Measurements from ENCODE around the gene DMTF1. TPM values are rescaled to one million over a fixed set of nuclear protein-coding genes. Genes with fewer than 3 reads are reported as not detected.

The DMTF1 gene
- total RNA-seq, 1 donor from 2014 or later: 81.7 TPM

- Histone ChIP-seq H3K27ac (no peak overlapping the region), H3K27me3 (ENCODE audit: low read depth) (no peaks in the 10 kb centered on the region), H3K4me3 (no peak overlapping the region), H3K36me3 (peaks cover 100% of the 10 kb centered on the region), H3K4me1 (no peaks in the 10 kb centered on the region), H3K9me3 (no peaks in the 10 kb centered on the region)
- intact Hi-C loops (cut with DNase I): no loop called here
- TF ChIP-seq, protein P1, sequence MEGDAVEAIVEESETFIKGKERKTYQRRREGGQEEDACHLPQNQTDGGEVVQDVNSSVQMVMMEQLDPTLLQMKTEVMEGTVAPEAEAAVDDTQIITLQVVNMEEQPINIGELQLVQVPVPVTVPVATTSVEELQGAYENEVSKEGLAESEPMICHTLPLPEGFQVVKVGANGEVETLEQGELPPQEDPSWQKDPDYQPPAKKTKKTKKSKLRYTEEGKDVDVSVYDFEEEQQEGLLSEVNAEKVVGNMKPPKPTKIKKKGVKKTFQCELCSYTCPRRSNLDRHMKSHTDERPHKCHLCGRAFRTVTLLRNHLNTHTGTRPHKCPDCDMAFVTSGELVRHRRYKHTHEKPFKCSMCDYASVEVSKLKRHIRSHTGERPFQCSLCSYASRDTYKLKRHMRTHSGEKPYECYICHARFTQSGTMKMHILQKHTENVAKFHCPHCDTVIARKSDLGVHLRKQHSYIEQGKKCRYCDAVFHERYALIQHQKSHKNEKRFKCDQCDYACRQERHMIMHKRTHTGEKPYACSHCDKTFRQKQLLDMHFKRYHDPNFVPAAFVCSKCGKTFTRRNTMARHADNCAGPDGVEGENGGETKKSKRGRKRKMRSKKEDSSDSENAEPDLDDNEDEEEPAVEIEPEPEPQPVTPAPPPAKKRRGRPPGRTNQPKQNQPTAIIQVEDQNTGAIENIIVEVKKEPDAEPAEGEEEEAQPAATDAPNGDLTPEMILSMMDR (IDR thresholded peaks at IDR 0.05): no peak
- ATAC-seq (no peak), DNase-seq (no peak)
Observed at GRCh38 chr7:87170828-87171227, 18.6 kb downstream of the DMTF1 start.

GRCh38 chr7:87171282-87171934 lies 19.2 kb downstream of the DMTF1 start:
- no peaks in the 10 kb centered on the region for H3K4me1 ChIP-seq
- ATAC-seq (no peak), DNase-seq (no peak)
- H3K27me3 ChIP-seq (ENCODE audit: low read depth): no peaks in the 10 kb centered on the region
- no peaks in the 10 kb centered on the region for H3K9me3 ChIP-seq
- peaks cover 100% of the 10 kb centered on the region for H3K36me3 ChIP-seq
- intact Hi-C loops (cut with DNase I): no loop called here
- no peak overlapping the region for H3K27ac ChIP-seq
- TF ChIP-seq, protein P1 (IDR thresholded peaks at IDR 0.05): no peak
- no peak overlapping the region for H3K4me3 ChIP-seq

DNA sequence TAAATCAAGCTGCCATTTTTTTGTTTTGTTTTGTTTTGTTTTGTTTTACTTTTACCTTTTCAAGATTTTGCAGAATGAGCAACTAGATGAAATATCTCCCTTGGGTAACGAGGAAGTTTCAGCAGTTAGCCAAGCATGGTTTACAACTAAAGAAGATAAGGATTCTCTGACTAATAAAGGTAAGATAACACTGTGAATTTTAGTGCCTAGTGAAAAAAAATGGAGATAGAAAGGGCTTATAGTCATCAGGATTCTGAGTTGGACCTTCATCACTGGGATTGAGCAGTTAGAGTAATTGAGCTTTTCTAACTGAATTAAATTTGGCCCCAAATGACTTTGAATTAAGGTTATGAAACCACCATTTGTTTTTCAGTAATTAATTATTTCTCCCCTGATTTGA lies 21.2 kb downstream of the DMTF1 start:
- H3K4me1 ChIP-seq: no peaks in the 10 kb centered on the region
- no peaks in the 10 kb centered on the region for H3K27me3 ChIP-seq (ENCODE audit: low read depth)
- TF ChIP-seq, protein P1 (IDR thresholded peaks at IDR 0.05): no peak
- DNase-seq: no peak
- intact Hi-C loops (cut with DNase I): no loop called here
- no peak overlapping the region for H3K27ac ChIP-seq
- H3K9me3 ChIP-seq: no peaks in the 10 kb centered on the region
- no peak for ATAC-seq
- H3K4me3 ChIP-seq: no peak overlapping the region
- peaks cover 100% of the 10 kb centered on the region for H3K36me3 ChIP-seq

DNA sequence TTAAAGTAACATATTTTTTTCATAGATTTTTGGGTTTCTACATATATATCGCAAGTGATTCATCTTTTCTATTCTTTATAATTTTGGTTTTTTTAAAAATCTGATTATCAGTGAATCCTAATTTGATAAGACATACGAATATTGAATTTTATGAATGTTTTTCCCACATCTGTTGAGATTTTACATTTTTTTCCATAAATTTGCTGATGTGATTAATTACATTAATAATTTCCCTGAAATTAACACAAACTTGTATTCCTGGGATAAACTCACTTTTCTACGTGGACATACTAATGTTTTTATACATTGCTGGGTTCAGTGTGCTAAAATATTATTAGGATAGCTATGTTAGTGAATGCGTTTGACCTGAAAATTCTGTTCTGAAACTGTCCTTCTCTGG lies 26.1 kb downstream of the DMTF1 start:
- Histone ChIP-seq H3K27me3 (ENCODE audit: low read depth) (no peaks in the 10 kb centered on the region), H3K4me3 (no peak overlapping the region), H3K27ac (no peak overlapping the region), H3K4me1 (no peaks in the 10 kb centered on the region), H3K9me3 (no peaks in the 10 kb centered on the region), H3K36me3 (peaks cover 98% of the 10 kb centered on the region)
- TF ChIP-seq, protein P1 (IDR thresholded peaks at IDR 0.05): no peak
- intact Hi-C loops (cut with DNase I): no loop called here
- no peak for DNase-seq
- ATAC-seq: no peak

- H3K9me3 ChIP-seq: no peaks in the 10 kb centered on the region
- ATAC-seq: no peak
- intact Hi-C loops (cut with DNase I): no loop called here
- no peaks in the 10 kb centered on the region for H3K27me3 ChIP-seq (ENCODE audit: low read depth)
- H3K4me3 ChIP-seq: no peak overlapping the region
- no peak for DNase-seq
- H3K27ac ChIP-seq: no peak overlapping the region
- H3K36me3 ChIP-seq: peaks cover 97% of the 10 kb centered on the region
- H3K4me1 ChIP-seq: no peaks in the 10 kb centered on the region
- TF ChIP-seq, protein P1 (IDR thresholded peaks at IDR 0.05): no peak
Observed at GRCh38 chr7:87179180-87179579, 26.9 kb downstream of the DMTF1 start.

All from lower lobe of right lung (tissue), 2 donors.